HL-60 (cell line): ENCODE measurements around the gene MORN4.

Experiments
- CTCF ChIP-seq: IDR thresholded peaks from one replicate; pipeline ENCODE4 v1.5.1; 2011; ENCODE audit warnings: low read length, control low read depth, inconsistent platforms; ENCODE audit not compliant: insufficient read depth
- POLR2AphosphoS5 ChIP-seq: IDR thresholded peaks from 2 replicates; pipeline ENCODE4 v1.6.1; 2012; ENCODE audit warnings: low read depth

DNA sequence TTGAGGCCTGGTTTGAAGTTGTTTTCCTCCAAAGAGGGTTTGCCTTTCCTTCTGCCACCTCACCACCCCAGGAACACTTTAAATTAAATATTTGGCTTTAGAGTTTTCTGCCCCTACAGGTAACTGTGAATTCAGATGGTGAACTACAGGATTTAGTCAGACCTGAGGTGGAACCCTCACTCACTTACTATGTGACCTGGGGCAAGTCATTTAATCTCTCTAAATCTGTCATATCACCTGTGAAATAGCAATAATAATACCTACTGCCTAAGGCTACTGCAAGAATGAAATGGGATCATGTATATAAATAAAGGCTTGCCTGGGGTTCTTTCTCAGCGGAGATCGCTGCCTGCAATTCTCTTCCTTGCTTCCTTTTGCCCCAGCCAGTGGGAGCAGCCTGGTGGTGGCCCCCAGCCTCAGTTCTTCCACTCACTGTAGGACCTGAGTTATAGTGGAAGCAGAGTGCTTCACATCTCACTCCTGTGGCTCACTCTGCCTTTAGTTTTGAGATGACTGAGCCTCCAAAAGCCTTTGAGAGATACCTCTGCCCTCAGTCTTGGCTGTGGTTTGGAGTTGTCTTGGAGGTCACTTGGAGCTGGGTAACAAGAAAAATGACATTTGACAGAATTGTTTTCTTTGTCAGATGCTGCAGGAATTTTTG, 66.8 kb downstream of the MORN4 start:
- TF ChIP-seq CTCF (no peak), POLR2AphosphoS5 (no peak)
